GM12873 (cell line): ENCODE measurements around the gene ZNF554.

Experiments
- CTCF ChIP-seq: IDR thresholded peaks from 2 replicates; pipeline ENCODE4 v1.5.1; 2012; ENCODE audit warnings: low read depth, mild to moderate bottlenecking, moderate library complexity, low read length, control low read depth; ENCODE audit not compliant: insufficient read depth; ENCODE audit errors: missing control alignments

The ZNF554 gene

GRCh38 chr19:2858864-2859263 lies 39.2 kb downstream of the ZNF554 start:
- no peak for TF ChIP-seq CTCF

GRCh38 chr19:2863816-2864215 lies 44.1 kb downstream of the ZNF554 start:
- no peak for TF ChIP-seq CTCF

- no peak for TF ChIP-seq CTCF
Measured at GRCh38 chr19:2865334-2866100, 45.8 kb downstream of the ZNF554 start.

- no peak for TF ChIP-seq CTCF
Measured at GRCh38 chr19:2866495-2867024, 46.9 kb downstream of the ZNF554 start.

GRCh38 chr19:2867025-2867991 lies 47.6 kb downstream of the ZNF554 start, which contains the start of gene ZNF556:
ZNF556 (plus strand) TSS chr19:2867335; CDS start chr19:2867422, 87 bp downstream.
- TF ChIP-seq CTCF = no peak

- no peak for TF ChIP-seq CTCF
Measured at GRCh38 chr19:2869618-2870017, 50.0 kb downstream of the ZNF554 start.
